ENCODE measurements around the gene ME3.
"Not testable (repeated sequence)": the region's sequence is repeated elsewhere in the genome, so short reads cannot be mapped to it uniquely, and the experiment has no call there.

The ME3 gene

DNA sequence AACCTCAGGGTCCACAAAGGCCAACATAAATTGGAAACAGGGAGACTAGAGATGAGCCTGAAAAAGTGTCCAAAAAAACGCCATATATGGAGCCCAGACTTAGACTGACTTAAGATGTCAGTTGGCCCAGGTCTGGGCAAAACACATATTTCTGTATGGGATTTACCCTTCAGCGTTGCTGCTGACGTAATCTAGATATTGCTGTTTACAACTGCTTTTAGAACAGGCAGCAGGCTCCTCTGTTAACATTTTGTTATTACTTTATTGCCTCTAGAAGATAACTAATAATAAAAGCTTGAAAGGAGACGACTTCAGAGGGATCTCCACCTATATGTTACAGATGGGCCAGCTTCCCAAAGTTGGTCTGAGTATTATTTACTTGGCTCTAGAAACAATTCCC lies 8.7 kb downstream of the ME3 start:
- no peak for DNase-seq (ENCODE audit: low spot score)

DNA sequence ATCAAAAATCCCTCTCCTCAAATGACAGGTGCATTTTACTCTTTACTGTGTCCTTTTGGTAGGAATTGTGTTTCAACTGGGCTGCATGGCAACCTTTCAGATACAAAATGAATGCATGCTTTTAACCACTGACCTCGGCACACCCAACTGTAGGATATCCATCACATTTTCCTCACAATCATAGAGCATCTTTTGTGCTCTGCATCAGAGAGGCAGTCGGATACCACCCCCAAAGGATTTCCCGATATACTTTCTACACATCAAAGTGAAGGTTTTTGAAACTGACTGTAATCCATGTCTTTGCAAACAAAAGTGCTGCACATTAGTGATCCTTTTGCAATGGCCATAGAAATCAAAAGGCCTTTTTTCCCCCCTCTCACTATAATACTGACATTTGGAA lies 9.1 kb downstream of the ME3 start:
- no peak for DNase-seq (ENCODE audit: low spot score)

- no peak for DNase-seq (ENCODE audit: low spot score)
Measured at GRCh38 chr11:86660736-86661135, 11.7 kb downstream of the ME3 start.

GRCh38 chr11:86660088-86660487 lies 12.3 kb downstream of the ME3 start:
- DNase-seq (ENCODE audit: low spot score), result no peak

GRCh38 chr11:86658534-86658933 lies 13.9 kb downstream of the ME3 start:
- DNase-seq (ENCODE audit: low spot score), result no peak

- not testable (repeated sequence) for DNase-seq (ENCODE audit: low spot score)
Measured at GRCh38 chr11:86645212-86645611, 27.2 kb downstream of the ME3 start.

DNA sequence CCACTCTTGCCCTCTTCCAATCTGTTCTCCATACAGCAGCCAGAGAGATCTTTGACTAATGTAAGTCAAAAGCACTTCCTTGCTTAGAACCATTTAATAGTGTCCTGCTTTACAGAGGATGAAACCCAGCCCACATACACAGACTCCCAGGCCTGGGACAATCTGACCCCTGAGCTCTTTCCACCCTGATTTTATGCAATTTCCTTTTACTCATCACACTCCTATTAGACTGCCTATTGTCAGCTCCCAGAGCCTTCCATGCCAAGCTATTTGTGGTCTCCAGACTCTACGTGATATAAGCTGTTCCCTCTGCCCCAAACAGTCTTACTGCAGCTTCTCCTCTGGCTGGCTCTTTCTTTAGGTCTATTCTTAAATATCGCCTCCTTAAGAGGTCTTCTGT lies 28.1 kb downstream of the ME3 start:
- DNase-seq (ENCODE audit: low spot score), result no peak

DNA sequence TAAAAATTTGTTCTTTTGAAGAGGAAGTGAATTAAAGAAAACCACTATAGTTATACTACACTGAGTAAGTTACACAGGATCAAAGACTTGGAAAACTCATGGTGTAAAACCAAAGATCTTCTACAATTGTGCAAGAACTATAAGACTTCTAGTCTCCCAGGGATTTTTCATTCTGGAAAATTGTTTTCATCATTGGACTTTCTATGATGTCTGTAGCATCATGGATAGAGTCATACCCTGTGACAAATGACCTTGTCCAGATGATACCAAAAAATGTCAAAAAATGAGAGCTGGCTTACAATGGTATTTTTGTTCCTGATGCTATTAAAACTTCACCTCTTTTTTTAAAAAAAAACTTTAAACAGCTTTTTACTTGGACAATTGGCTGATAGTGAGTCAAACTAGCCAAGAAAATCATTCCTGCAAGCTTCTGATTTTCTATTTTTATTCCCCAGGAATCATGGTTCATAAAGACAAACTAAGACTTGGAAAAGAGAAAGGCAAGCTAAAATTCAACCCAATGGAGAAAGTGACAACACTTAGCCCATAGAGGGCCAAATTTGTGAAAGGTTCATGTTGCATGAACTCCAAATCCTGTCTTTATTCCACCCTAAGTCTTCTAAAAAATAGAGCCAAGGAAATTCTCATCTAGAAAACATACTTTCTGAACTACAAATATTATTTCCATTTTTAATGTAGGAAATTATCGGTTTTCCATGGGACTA lies 30.7 kb downstream of the ME3 start:
- no peak for DNase-seq (ENCODE audit: low spot score)

GRCh38 chr11:86639137-86639536 lies 33.3 kb downstream of the ME3 start:
- DNase-seq (ENCODE audit: low spot score), result no peak

- DNase-seq (ENCODE audit: low spot score), result no peak
Measured at GRCh38 chr11:86638673-86639072, 33.7 kb downstream of the ME3 start.

GRCh38 chr11:86637988-86638387 lies 34.4 kb downstream of the ME3 start:
- no peak for DNase-seq (ENCODE audit: low spot score)

- DNase-seq (ENCODE audit: low spot score), result no peak
Measured at GRCh38 chr11:86636275-86636674, 36.1 kb downstream of the ME3 start.

DNA sequence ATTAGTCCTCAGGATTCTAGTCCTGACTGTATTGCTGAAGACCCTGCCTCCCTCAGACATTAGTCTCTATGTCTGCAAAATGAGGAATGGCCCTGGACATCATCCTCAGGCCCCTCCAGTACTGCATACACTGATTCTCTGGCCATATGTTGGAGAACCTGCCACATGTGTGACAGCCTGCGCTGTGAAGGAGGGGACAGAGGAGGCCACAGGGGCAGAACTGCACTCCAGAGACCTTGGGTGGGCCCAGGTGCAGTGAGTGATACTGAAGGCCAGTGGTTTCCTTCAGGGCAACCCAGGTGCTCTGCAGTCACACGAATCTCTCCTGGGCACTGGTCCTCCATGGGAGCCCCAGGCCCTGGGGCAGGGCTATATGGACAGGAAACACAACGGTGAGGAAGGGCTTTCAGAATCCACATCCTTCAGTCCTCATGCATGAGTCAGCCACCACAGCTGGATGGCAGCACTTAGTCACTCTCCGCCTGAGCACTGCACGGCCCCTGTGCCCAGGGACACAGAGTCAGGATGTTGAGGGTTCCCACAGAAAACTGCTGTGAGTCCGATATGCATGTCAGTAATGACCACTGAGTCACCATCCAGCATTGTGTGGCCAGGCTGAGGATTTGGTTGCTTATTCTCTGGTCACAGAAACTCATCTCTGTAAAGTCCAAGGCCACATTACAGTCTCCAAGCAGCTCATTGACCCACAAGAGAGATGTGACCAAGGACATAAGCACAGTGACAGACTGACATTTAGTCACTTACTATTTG lies 39.7 kb downstream of the ME3 start:
- no peak for DNase-seq (ENCODE audit: low spot score)

DNA sequence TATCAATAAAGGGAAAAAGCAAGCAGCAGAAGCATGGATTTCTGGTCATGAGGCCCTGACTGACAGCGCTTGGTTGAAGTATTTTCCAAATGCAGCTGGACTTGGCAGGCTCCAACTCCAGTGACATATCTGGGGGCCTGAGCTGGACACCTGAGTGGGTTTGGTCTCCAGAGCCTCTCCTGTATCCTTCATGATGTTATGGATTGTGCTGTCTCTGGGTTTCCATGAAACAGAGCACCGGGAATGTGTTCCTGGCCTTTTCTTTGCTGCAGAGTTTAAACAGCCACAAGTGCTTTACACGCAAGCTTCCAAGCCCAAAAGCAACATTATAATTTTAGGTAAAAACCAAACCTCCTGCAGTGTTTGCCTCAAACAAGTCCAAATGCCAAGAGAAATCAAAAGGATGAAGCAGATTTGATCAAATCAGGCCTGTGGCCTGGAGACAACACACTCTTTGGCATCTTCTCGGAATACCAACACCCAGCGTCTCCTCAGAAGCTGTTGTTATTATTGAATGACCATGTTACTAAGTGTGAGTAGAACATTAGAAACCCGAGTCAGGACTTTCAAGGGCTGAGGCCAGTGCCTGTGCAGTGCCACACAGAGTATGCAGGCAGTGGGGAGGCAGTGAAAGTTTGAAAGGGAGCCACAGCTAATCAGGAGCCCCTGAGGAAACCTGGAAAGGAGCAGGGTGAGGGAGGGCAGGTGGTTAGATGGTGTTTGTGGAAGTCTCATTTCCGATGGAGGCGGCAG lies 42.0 kb downstream of the ME3 start:
- no peak for DNase-seq (ENCODE audit: low spot score)

GRCh38 chr11:86629045-86629706 lies 43.2 kb downstream of the ME3 start:
- DNase-seq (ENCODE audit: low spot score), result no peak

DNA sequence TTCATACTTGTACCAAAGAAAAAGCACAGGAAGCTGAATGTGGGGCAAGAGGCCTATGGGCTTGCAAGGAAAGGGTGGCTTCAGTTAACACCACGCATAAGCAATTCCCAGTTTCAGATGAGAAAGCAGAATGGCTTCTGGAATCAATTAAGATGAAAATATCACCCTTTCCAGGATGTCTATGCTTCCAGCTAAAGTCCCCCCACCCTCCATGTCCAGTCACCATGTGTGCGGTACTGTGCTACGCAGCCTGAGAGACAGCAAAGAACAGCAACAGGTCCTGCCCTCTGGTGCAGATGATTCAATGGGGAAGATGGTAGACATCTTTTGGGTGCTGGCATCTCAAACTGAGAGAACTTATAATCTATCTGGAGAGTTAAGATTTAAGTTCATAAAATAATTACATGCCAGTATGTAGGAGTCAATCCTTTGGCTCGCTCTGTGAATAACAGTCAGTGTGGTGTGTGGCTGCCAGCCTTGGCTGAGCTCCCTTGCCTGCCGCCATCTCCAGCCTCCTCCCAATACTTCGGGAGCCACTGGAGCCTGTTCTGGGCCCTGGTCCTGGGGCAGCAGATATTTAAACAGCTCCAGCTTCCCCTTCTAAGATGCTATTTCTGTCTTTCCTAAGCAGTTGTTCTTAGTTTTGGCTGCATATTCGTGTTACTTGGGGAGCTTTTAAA lies 44.5 kb downstream of the ME3 start:
- no peak for DNase-seq (ENCODE audit: low spot score)

DNA sequence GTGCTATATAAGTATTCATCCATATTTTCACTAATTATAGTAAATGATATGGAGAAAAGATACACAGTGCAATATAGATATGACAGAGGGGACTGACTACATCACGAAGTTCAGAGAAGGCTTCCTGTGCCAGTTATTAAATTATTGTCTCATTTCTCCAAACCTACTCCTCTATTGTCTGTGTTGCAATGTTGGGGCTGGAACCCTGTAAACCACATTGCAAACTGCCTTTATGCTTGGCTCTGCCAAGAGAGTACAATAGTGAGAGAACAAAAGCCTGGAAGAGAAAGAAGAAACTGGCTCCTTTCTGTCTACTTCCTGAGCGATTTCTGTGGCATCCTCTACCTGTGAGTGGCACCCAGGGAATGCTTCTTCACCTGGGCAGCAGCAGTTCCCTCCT lies 46.4 kb downstream of the ME3 start:
- no peak for DNase-seq (ENCODE audit: low spot score)

GRCh38 chr11:86625544-86625943 lies 46.9 kb downstream of the ME3 start:
- DNase-seq (ENCODE audit: low spot score), result no peak

- DNase-seq (ENCODE audit: low spot score), result no peak
Measured at GRCh38 chr11:86624366-86624765, 48.0 kb downstream of the ME3 start.

- no peak for DNase-seq (ENCODE audit: low spot score)
Measured at GRCh38 chr11:86623736-86624135, 48.7 kb downstream of the ME3 start.

DNA sequence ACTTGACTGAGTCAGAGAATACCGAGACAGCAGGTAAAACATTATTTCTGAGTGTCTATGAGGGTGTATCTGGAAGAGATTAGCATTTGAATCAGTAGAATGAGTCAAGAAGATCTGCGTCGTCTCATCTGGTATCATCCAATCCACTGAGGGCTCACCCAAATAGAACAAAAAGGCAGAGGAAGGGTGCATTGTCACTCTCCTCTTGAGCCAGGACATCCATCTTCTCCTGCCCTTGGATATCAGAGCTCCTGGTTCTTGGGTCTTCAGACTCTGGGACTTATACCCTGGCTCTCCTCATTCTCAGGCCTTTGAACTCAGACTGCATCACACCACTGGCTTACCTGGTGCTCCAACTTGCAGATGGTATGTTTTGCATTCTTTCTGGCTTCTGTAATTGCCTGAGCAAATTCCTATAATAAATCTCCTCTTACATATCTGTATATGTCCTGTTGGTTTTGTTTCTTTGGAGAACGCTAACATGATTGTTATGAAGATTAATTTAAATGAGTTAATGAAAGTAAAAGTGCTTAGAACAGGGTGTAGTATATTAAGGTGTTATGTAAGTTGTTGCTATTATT lies 49.3 kb downstream of the ME3 start:
- DNase-seq (ENCODE audit: low spot score), result no peak
